Measurements from ENCODE around the gene CTNND1.
"Not testable (repeated sequence)": the region's sequence is repeated elsewhere in the genome, so short reads cannot be mapped to it uniquely, and the experiment has no call there.

Gene CTNND1

GRCh38 chr11:57798905-57799559 is 37.4 kb downstream of the CTNND1 start:
- DNase-seq: no peak

- no peak for DNase-seq
Measured at GRCh38 chr11:57800444-57801182, 39.0 kb downstream of the CTNND1 start.

DNA sequence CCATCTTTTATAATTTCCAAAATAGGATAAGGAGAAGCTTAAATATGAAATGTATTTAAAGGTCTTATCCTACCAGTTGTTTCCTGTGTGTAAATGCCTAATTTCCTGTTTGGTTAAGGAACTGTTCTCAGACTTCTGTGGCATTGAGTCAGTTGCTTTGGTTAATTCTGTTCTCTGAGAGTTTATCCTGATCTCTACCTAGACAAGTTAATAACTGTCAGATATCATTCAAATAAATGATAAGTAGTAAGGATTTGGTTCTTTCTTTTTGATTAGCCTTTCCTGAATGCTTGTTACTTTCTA is 39.5 kb downstream of the CTNND1 start:
- no peak for DNase-seq

GRCh38 chr11:57802411-57802810 is 40.8 kb downstream of the CTNND1 start:
- no peak for DNase-seq

DNA sequence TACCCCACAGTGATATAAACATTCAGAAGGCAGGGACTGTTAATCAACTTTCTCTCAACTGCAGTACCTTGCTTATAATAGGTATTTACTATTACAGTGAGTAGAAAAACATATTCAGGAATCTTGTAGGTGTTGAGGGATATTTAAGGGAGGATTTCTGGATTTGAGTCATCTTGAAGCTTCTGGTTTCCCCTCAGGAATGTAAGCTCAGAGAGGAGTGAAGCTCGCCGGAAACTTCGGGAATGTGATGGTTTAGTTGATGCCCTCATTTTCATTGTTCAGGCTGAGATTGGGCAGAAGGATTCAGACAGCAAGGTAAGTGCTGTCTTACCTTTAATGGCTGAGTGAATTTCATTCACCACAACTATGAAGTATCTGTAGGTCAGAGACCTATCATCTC is 42.9 kb downstream of the CTNND1 start:
- DNase-seq: no peak

- DNase-seq: no peak
Measured at GRCh38 chr11:57805780-57806179, 44.2 kb downstream of the CTNND1 start.

DNA sequence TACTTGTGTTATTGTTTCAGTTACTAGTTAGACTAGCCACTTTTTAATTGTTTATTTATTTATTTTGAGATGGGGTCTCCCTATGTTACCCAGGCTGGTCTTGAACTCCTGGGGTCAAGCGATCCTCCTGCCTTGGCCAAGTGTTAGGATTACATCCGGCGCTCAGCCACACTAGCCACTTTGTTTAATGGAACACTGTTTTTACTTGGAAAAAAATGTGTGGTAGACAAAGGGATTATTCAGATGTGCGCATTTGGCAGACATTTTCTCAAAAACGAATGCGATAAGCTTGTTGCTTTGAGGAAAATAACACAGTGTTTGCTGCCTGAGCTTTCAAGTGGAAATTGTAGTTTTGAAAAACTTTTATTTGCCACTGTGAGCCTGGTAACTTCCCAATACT is 51.0 kb downstream of the CTNND1 start:
- DNase-seq: no peak

DNA sequence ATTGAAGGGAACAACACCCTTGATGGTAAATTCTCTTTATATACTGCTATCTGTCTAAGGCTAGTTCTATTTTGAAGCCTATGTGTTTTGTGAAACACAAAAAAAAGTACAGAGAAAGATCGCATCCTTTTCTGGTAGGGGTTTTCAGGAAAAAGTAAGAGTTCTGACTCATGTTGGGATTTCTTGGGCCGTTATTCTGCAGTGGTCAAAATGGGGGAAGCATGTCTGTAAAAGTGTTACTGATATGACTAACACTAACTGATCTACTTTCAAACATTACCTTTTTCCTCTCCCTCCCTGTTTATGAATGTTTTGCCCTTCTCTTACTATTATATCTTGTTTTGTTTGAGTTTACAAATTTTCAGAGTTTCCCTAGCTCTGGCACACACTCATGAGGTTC is 53.9 kb downstream of the CTNND1 start:
- no peak for DNase-seq

DNA sequence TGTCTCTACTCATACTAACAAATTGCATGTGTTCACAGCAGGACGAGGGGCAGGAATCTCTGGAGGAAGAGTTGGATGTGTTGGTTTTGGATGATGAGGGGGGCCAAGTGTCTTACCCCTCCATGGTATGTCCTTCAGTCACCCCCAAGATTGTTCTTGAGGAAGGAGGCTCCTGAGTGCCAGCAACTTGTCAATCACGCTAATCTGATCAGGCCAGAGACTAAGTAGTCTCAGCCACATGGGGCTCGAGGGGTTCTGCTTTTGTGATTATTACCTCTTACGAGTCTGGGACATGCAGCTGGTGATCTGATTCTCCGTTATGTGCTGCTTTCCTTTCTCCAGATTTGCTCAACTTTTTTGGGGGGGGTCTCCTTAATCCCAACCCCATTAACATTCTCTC is 54.3 kb downstream of the CTNND1 start:
- DNase-seq: no peak

DNA sequence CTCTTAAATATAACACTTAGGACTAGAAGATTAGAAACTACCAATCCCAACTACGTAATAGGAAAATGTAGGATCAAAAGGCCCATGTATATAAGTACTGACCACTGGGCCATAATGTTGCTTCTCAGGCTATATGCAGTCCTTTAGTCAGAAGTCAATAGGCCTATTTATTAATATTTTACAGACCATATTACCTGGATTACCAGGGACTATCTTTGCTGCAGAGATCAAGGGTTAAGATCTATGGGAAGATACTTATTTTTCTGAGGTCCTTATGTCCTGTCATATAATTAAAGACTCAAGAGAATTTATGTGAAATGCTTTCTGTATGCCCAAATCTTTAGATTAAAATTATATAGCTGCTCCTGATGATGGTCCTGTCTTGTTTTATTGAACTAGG is 57.2 kb downstream of the CTNND1 start:
- DNase-seq: no peak

GRCh38 chr11:57819252-57819979 is 57.8 kb downstream of the CTNND1 start:
- no peak for DNase-seq

GRCh38 chr11:57823859-57824258 is 62.3 kb downstream of the CTNND1 start:
- DNase-seq: no peak

DNA sequence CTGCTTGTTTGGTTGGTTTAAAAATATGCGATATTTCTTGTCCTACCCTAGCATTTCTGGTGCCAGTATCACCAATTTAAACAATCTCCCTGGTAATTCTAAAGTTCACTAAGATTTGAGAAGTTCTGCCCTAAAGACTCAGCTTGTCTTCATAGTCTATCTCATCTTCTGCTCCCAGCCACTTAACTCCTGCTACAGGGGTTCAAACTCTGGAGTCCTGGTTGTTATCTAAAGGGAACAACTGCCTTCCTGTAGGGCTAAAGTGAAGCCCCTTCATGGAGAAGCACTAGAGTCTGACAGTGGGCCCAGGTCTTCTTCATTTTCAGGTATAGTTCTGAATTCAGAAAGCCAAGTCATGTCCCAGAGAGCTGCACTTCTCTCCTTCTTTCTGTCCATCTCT is 73.2 kb downstream of the CTNND1 start:
- DNase-seq: no peak

- DNase-seq: not testable (repeated sequence)
Measured at GRCh38 chr11:57838609-57839008, 77.0 kb downstream of the CTNND1 start.

DNA sequence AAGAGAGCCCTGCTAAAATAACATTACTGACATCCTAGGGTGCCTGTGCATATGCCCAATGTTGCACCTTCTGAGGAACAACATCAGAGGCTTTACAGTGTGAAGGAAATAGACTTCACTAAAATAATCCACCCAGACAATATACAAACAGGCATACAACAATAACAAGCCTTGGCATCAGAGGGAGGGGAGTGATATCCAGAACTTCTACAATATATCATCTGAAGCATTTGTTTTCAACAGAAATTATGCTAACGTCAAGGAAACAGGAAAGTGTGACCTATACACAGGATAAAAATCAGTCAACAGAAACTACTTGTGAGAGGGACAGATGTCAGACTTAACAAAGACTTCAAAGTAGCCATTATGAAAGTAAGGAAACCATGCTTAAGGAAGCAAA is 81.3 kb downstream of the CTNND1 start:
- DNase-seq: no peak

DNA sequence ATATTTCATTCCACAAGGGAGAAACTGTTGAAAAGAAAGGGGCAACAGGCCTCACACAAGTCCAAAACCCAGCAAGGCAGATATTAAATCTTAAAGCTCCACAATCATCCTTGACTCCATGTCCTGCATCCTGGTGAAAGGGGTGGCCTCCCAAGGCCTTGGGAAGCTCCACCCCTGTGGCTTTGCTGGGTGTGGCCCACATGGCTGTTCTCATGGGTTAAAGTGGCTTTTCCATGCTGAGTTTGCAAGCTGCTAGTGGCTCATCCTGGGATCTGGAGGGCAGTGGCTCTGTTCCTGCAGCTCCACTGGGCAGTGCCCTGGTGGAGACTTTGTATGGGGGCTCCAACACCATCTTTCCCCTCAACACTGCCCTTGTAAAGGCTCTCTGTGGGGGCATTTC is 106.4 kb downstream of the CTNND1 start:
- no peak for DNase-seq

DNA sequence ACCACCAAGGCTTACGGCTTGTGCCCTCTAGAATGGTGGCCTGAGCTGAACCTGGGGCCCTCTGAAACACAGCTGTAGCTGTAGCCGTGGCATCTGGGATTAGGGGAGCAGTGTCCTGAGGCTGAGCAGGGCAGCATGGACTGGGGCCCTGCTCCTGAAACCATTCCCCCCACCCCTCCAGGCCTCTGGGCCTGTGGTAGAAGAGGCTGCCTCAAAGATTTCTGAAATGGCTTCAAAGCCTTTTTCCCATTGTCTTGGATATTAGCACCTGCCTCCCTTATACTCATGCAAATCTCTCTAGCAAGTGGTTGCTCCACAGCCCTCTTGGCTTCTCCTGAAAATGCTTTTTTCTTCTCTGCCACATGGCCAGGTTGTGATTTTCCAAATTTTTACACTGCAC is 106.9 kb downstream of the CTNND1 start:
- DNase-seq: no peak
